Calu3 (cell line): ENCODE data around the gene NMT1. TPM values are rescaled to one million over a fixed set of nuclear protein-coding genes. Genes with fewer than 3 reads are reported as not detected.

Experiments used
- BruUV-seq: library from RNA; stranded (reverse); fragments of 400-500 nt; replicated peaks from 2 replicates; lab custom pipeline; 2021; lab: Mats Ljungman, UMichigan
- CTCF ChIA-PET: fragments of 300-600 bp; sonication (Branson Sonifier 250); formaldehyde crosslinking; loops from one replicate; lab custom pipeline; 2022; ENCODE audit warnings: antibody characterized with exemption; lab: Charles Lee
- DNase-seq: peaks from one replicate; pipeline ENCODE4 v3.0.0; 2022
- H3K27ac Mint-ChIP-seq: one replicate; pipeline ENCODE4 v1.8.0; 2022; ENCODE audit warnings: mixed read lengths; ENCODE audit not compliant: unreplicated experiment
- H3K27me3 Mint-ChIP-seq: one replicate; pipeline ENCODE4 v1.8.0; 2022; ENCODE audit warnings: mixed read lengths; ENCODE audit not compliant: unreplicated experiment
- H3K36me3 Mint-ChIP-seq: one replicate; pipeline ENCODE4 v1.8.0; 2022; ENCODE audit warnings: mild to moderate bottlenecking, moderate library complexity, mixed read lengths; ENCODE audit not compliant: insufficient read depth, unreplicated experiment
- H3K4me1 Mint-ChIP-seq: one replicate; pipeline ENCODE4 v1.8.0; 2022; ENCODE audit warnings: mild to moderate bottlenecking, low read depth, mixed read lengths; ENCODE audit not compliant: unreplicated experiment
- H3K4me3 Mint-ChIP-seq: one replicate; pipeline ENCODE4 v1.8.0; 2022; ENCODE audit warnings: mild to moderate bottlenecking, low read depth, moderate library complexity, mixed read lengths; ENCODE audit not compliant: unreplicated experiment
- H3K9me3 Mint-ChIP-seq: one replicate; pipeline ENCODE4 v1.8.0; 2022; ENCODE audit warnings: low read depth, mixed read lengths; ENCODE audit not compliant: unreplicated experiment
- CTCF ChIP-seq: fragments of 200-600 bp; IDR thresholded peaks from one replicate; pipeline ENCODE4 v1.8.0; 2022; ENCODE audit warnings: antibody characterized with exemption; ENCODE audit not compliant: unreplicated experiment
- intact Hi-C: fragments of 100-400 bp; cut with micrococcal nuclease; formaldehyde crosslinking; loops from one replicate; pipeline ENCODE4 v1.10.0; 2022; ENCODE audit not compliant: unreplicated experiment
- total RNA-seq: library from RNA; stranded (reverse); gene quantifications from 2 replicates; pipeline ENCODE4 v1.2.3, GENCODE V29; 2022

NMT1 gene
- total RNA-seq, 1 experiment from 2014 or later: 185 TPM

GRCh38 chr17:45117334-45117733 is 56.2 kb downstream of the NMT1 start:
- CTCF ChIA-PET: interaction anchor here (0.9 kb wide), 1 partner anchor 18 kb away, joined by 3 read pairs; the partner anchor contains the start of gene ACBD4
- no TSS peak for BruUV-seq
- Mint-ChIP-seq H3K9me3 (no peaks in the 10 kb centered on the region), H3K27ac (no peak overlapping the region), H3K27me3 (no peaks in the 10 kb centered on the region), H3K4me1 (peaks cover 3% of the 10 kb centered on the region), H3K4me3 (no peak overlapping the region), H3K36me3 (peaks cover 28% of the 10 kb centered on the region)
- no peak for TF ChIP-seq CTCF
- no peak for DNase-seq
- intact Hi-C loops: no loop called here

GRCh38 chr17:45117848-45118646 is 56.9 kb downstream of the NMT1 start:
- intact Hi-C loops: no loop called here
- no TSS peak for BruUV-seq
- no peak overlapping the region for H3K4me3 Mint-ChIP-seq
- DNase-seq: no peak
- TF ChIP-seq CTCF: no peak
- peaks cover 10% of the 10 kb centered on the region for H3K4me1 Mint-ChIP-seq
- H3K9me3 Mint-ChIP-seq: no peaks in the 10 kb centered on the region
- H3K27me3 Mint-ChIP-seq: no peaks in the 10 kb centered on the region
- no peak overlapping the region for H3K27ac Mint-ChIP-seq
- peaks cover 27% of the 10 kb centered on the region for H3K36me3 Mint-ChIP-seq
- CTCF ChIA-PET: interaction anchor here (0.5 to 1.0 kb wide), 4 partner anchors 12 to 32 kb away, joined by 3 read pairs; partner anchors contain the start of gene ACBD4

- H3K36me3 Mint-ChIP-seq: peaks cover 31% of the 10 kb centered on the region
- no peak for TF ChIP-seq CTCF
- intact Hi-C loops: no loop called here
- no peak for DNase-seq
- no peaks in the 10 kb centered on the region for H3K27me3 Mint-ChIP-seq
- peaks cover 17% of the 10 kb centered on the region for H3K4me1 Mint-ChIP-seq
- no peak overlapping the region for H3K4me3 Mint-ChIP-seq
- no peak overlapping the region for H3K27ac Mint-ChIP-seq
- H3K9me3 Mint-ChIP-seq: no peaks in the 10 kb centered on the region
- BruUV-seq: no TSS peak
- CTCF ChIA-PET: interaction anchor here (0.5 to 1.2 kb wide), 4 partner anchors 11 to 33 kb away, joined by 3 read pairs; partner anchors contain the start of gene ACBD4
Observed at GRCh38 chr17:45118691-45119090, 57.6 kb downstream of the NMT1 start.

- CTCF ChIA-PET: interaction anchor here (0.6 kb wide), 1 partner anchor 25 kb away, joined by 3 read pairs; no protein-coding TSS in a partner anchor
- H3K27me3 Mint-ChIP-seq: no peaks in the 10 kb centered on the region
- intact Hi-C loops: no loop called here
Observed at GRCh38 chr17:45119964-45120363, 58.8 kb downstream of the NMT1 start.

More at GRCh38 chr17:45119964-45120363, 58.8 kb downstream of the NMT1 start:
- Mint-ChIP-seq H3K9me3 (no peaks in the 10 kb centered on the region), H3K4me1 (peaks cover 26% of the 10 kb centered on the region), H3K27ac (no peak overlapping the region), H3K4me3 (no peak overlapping the region), H3K36me3 (peaks cover 28% of the 10 kb centered on the region)
- no peak for DNase-seq
- TF ChIP-seq CTCF: no peak
- BruUV-seq: no TSS peak
